DOHH2 (cell line): ENCODE results near the gene CLIP2.

ENCODE experiments used
- H3F3A ChIP-seq: fragments of 200-600 bp; sonication (generic), shearing (Covaris generic); 2 replicates; pipeline ENCODE4 v1.6.0; 2016; ENCODE audit warnings: antibody characterized with exemption, mild to moderate bottlenecking; ENCODE audit not compliant: control insufficient read depth, insufficient read depth
- H3K27ac ChIP-seq: fragments of 200-600 bp; sonication (generic); 2 replicates; pipeline ENCODE4 v1.5.1; 2014; ENCODE audit warnings: low read depth, mild to moderate bottlenecking, low read length, moderate library complexity
- H3K27me3 ChIP-seq: fragments of 200-600 bp; sonication (generic); 2 replicates; pipeline ENCODE4 v1.6.1; 2014; ENCODE audit warnings: mild to moderate bottlenecking, low read length, mixed read lengths; ENCODE audit not compliant: control insufficient read depth
- H3K36me3 ChIP-seq: fragments of 200-600 bp; sonication (generic); 2 replicates; pipeline ENCODE4 v1.6.1; 2014; ENCODE audit warnings: mild to moderate bottlenecking, low read length, moderate library complexity, mixed read lengths; ENCODE audit not compliant: control insufficient read depth
- H3K4me1 ChIP-seq: fragments of 200-600 bp; sonication (generic); 2 replicates; pipeline ENCODE4 v1.6.1; 2014; ENCODE audit warnings: mild to moderate bottlenecking, low read length, mixed read lengths; ENCODE audit not compliant: control insufficient read depth
- H3K4me2 ChIP-seq: fragments of 200-600 bp; sonication (generic); 2 replicates; pipeline ENCODE4 v1.6.0; 2014; ENCODE audit warnings: mild to moderate bottlenecking, low read length, moderate library complexity
- H3K4me3 ChIP-seq: fragments of 200-600 bp; sonication (generic); 2 replicates; pipeline ENCODE4 v1.5.1; 2014; ENCODE audit warnings: mild to moderate bottlenecking, low read length, mixed read lengths
- H3K79me2 ChIP-seq: fragments of 200-600 bp; sonication (generic); 2 replicates; pipeline ENCODE4 v1.6.1; 2014; ENCODE audit warnings: mild to moderate bottlenecking, low read length, mixed read lengths; ENCODE audit not compliant: control insufficient read depth
- H3K9me2 ChIP-seq: fragments of 200-600 bp; sonication (generic); replicated peaks from 2 replicates; pipeline ENCODE4 v1.6.1; 2014; ENCODE audit warnings: mild to moderate bottlenecking, low read length, mixed read lengths; ENCODE audit not compliant: control insufficient read depth
- H3K9me3 ChIP-seq: fragments of 200-600 bp; sonication (generic); 2 replicates; pipeline ENCODE4 v1.6.1; 2014; ENCODE audit warnings: antibody characterized with exemption, low read length, mixed read lengths; ENCODE audit not compliant: control insufficient read depth, insufficient read depth
- H4K20me1 ChIP-seq: fragments of 200-600 bp; sonication (generic); 2 replicates; pipeline ENCODE4 v1.6.0; 2014; ENCODE audit warnings: low read depth, mild to moderate bottlenecking, antibody characterized with exemption, low read length, moderate library complexity; ENCODE audit not compliant: control insufficient read depth, insufficient read depth
- CTCF ChIP-seq: fragments of 200-600 bp; sonication (generic); IDR thresholded peaks from one replicate; pipeline ENCODE4 v1.5.1; 2014; ENCODE audit warnings: antibody characterized with exemption, mild to moderate bottlenecking, low read depth, low read length; ENCODE audit not compliant: poor library complexity, severe bottlenecking
- EZH2phosphoT487 ChIP-seq: fragments of 200-600 bp; sonication (generic); IDR thresholded peaks from 2 replicates; pipeline ENCODE4 v1.6.1; 2017; ENCODE audit warnings: borderline replicate concordance, mild to moderate bottlenecking, antibody characterized with exemption, low read length, moderate library complexity, mixed read lengths

Gene CLIP2

GRCh38 chr7:74405191-74405898, 116.1 kb downstream of the CLIP2 start:
- no peaks in the 10 kb centered on the region for H3K9me2 ChIP-seq
- no peaks in the 10 kb centered on the region for H3F3A ChIP-seq
- H3K4me1 ChIP-seq = peaks cover 6% of the 10 kb centered on the region; the same call in 1 of the 2 replicates
- H4K20me1 ChIP-seq = no peaks in the 10 kb centered on the region
- H3K27me3 ChIP-seq = no peaks in the 10 kb centered on the region
- H3K4me2 ChIP-seq = no peak overlapping the region
- no peak for TF ChIP-seq EZH2phosphoT487
- TF ChIP-seq CTCF = peak; percentile 92
- no peak overlapping the region for H3K4me3 ChIP-seq
- no peaks in the 10 kb centered on the region for H3K79me2 ChIP-seq
- no peak overlapping the region for H3K27ac ChIP-seq
- no peaks in the 10 kb centered on the region for H3K9me3 ChIP-seq
- 0 out of 2 replicates have a peak, but pooled peaks cover 4% of the 10 kb centered on the region for H3K36me3 ChIP-seq

GRCh38 chr7:74405899-74406512, 116.8 kb downstream of the CLIP2 start:
- Histone ChIP-seq H3K4me1 (peaks cover 5% of the 10 kb centered on the region; the same call in 1 of the 2 replicates), H3K9me2 (no peaks in the 10 kb centered on the region), H4K20me1 (no peaks in the 10 kb centered on the region), H3K79me2 (no peaks in the 10 kb centered on the region), H3K27me3 (no peaks in the 10 kb centered on the region), H3K27ac (no peak overlapping the region), H3K9me3 (no peaks in the 10 kb centered on the region), H3F3A (no peaks in the 10 kb centered on the region), H3K36me3 (0 out of 2 replicates have a peak, but pooled peaks cover 4% of the 10 kb centered on the region), H3K4me2 (no peak overlapping the region), H3K4me3 (no peak overlapping the region)
- no peak for TF ChIP-seq CTCF
- no peak for TF ChIP-seq EZH2phosphoT487

GRCh38 chr7:74407958-74408357, 118.8 kb downstream of the CLIP2 start:
- Histone ChIP-seq H3K4me1 (no peaks in the 10 kb centered on the region), H3K9me3 (no peaks in the 10 kb centered on the region), H3K4me2 (no peak overlapping the region), H3K79me2 (no peaks in the 10 kb centered on the region), H4K20me1 (no peaks in the 10 kb centered on the region), H3K4me3 (no peak overlapping the region), H3K27me3 (no peaks in the 10 kb centered on the region), H3K36me3 (no peaks in the 10 kb centered on the region), H3F3A (no peaks in the 10 kb centered on the region), H3K27ac (no peak overlapping the region), H3K9me2 (no peaks in the 10 kb centered on the region)
- TF ChIP-seq EZH2phosphoT487 = no peak
- TF ChIP-seq CTCF = no peak
